Right renal pelvis (tissue), 4 donors: Measurements from ENCODE around the gene ADAMTS12. TPM values are rescaled to one million over a fixed set of nuclear protein-coding genes. Genes with fewer than 3 reads are reported as not detected.

ENCODE experiments used
- DNase-seq, 4 donors: peaks; one replicate each; pipeline ENCODE4 v3.0.0-alpha.2; 2013; ENCODE audit warnings: low read depth in 4 of 4, low spot score in 3 of 4, missing footprints in 1 of 4
- polyA plus RNA-seq, 4 donors: library from polyadenylated mRNA; unstranded; fragments of 120-200 nt; gene quantifications; one replicate each; pipeline ENCODE4 v1.2.1, GENCODE V29; 2013; ENCODE audit not compliant: insufficient read length in 4 of 4

Gene ADAMTS12
- polyA plus RNA-seq, 4 donors = 14.3 to 17.8 (median 15.9) TPM

DNA sequence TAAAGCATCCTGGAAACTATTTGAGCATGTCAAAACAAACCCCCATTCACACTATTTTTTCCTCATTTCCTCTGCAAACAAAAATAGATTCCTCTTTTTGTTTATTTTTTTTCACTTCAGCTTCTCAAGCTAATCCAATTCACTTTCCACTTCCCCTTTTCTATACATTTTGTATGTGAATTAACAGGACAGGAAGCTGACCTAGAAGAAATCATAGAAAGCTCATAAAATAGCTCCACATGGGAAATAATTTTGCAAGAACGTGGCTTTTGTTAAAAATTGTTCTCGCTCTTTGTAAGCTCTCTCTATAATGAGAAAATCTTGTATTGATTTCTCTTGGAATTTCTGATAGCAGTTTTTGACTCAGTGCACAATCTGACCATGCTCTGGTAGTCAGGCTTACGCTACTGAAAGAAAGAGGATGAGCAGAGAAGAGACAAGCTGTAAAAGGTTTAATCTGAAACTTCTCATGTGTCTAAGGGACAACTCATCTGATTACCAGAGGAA lies 215.8 kb downstream of the ADAMTS12 start:
- DNase-seq = no peak

- no peak for DNase-seq
Measured at GRCh38 chr5:33671700-33672291, 220.0 kb downstream of the ADAMTS12 start.

DNA sequence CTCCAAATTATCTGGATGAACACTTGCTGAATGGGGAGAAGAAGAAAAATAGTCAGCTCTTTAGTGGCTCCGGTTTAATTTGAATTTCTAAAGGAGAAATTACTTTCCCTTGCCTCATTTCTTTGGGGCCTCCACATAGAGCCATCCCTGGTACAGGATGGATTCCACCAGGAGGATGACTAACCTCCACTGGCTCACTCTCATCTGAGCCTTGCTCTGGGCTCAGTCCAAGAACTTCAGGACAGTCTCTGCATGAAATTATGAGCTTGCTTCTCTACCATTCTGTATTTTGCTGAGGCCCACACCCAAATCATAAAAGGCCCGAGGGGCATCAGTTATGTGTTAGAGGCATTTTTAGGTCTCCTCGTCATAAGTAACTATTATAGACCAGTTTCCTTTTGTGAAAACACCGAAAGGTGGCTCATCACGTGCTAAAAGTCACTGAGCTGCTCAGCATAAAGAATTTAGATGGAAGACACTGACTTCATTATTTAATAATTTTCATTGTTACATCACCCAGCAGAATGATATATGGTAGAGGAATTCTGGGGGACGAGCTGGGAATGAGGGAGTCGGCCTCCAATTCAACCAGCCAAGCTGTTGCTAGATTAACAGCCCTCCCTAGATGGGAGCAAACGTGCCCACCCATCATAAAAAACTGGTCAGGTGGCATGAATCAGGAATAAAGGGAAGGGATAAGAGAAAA lies 228.9 kb downstream of the ADAMTS12 start:
- no peak for DNase-seq

GRCh38 chr5:33659526-33660169 lies 232.1 kb downstream of the ADAMTS12 start:
- no peak for DNase-seq

GRCh38 chr5:33657804-33658440 lies 233.9 kb downstream of the ADAMTS12 start:
- DNase-seq = no peak

- no peak for DNase-seq
Measured at GRCh38 chr5:33657176-33657575, 234.6 kb downstream of the ADAMTS12 start.

DNA sequence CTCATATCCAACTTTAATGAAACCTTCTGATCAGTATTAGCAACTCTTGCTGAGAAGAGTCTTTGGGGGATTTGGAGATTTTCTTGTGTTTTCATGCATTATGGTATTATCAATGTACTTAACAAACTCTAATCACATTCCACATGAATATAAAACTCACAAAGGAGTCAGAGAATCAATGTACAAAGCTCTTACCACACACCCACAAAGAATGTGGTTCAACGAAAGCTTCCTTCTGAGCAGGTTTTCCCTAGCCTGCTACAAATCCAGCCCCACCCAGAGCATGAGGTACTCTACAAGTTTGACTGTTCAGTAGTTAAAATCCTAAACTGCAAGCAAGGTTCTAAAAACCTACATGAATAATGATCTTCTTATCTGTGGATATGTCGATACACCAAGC lies 240.9 kb downstream of the ADAMTS12 start:
- DNase-seq = no peak

DNA sequence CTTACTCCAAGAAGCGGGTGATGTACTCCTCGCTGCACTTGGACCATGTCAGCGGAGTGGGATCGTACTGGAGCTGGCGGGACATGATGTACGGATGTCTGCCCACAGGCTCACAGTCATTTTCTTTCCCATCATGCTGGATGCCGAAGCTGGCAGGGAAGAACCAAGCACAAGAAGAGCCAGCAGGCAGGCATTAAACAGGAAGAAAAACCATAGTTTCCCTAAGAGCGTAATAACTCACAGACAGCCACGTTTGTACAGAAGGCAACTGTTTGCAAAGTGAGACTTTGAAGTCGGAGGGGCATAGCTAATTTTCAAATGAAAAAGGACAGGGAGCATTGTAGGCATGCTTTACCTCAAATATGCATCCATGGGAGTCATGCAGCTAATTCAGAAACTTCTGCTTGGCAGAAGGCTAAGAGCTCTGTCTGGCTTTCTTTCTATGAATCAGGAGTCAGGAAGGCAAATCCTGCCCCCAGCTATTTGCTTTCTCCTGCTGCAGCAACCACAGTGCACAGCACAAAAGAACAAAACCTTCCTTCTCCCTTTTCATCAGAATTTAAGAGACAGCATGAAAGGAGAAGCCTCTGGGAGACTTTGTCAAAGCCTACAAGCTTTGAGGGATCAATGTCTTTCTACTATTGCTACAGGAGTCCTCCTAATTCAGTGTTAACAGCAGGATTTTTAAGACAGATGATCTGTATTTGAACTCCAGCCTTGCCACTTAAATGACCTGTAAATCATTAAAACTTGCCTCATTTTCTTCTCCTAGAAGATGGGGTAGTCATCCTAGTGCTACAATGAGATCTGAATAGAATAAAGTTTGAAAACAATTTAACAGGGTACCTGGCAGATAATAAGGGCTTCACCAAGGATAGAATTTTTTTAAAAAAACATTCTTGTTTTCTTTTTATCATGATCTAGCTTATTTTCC lies 242.0 kb downstream of the ADAMTS12 start:
- DNase-seq = no peak

DNA sequence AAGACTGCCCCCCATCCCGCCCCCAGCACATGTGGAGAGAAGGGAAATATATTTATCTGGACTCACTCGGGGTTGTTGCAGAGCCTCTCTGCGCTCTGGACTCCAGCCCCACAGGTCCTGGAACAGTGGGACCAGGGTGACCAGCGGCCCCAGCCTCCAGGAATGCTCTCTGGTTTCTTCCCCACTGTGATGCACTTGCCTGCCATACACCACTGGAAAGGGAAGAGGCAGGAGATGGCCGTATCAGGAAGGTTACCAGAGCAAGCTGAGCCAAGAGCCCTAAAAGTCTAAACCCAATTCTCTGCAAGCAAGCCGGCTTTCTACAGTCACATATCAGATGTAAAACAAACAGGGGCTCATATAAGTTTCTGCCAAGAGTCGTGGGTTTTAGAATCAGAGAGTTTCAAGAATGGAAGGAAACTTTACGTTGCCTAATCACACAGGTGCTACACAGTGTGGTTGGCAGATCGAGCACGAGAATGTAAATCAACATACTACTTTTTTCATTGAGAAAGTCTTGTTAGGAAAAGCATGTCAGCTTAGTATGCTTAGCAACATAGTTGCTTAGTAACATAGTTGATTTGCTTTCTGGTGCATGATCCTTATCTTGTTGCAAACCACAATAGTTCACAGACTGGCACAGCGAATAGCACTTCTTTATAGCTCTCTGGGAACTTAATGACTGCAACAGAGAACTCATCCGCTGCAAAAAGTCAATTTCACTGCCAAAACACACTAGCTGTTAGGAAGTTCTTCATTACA lies 249.9 kb downstream of the ADAMTS12 start:
- DNase-seq = no peak

- DNase-seq = no peak
Measured at GRCh38 chr5:33639474-33639873, 252.3 kb downstream of the ADAMTS12 start.

DNA sequence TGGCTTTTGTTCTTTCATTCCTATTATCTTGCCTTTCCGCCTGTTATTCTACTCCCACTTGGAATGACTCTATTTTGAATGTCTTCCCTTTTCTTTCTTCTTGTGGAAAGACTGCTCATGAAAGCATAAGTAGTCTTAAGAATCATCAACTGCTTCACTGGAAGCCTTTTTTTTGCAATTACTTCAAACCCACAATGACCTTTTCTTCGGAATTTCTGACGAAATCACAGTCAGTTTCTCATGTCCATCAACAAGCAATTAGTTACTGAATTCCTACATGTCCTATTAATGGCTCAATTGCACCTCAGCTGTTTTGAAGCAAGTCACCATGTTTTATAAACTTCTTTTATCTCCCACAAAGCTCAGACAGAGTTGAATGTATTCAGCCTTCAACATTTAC lies 254.8 kb downstream of the ADAMTS12 start:
- DNase-seq = no peak

DNA sequence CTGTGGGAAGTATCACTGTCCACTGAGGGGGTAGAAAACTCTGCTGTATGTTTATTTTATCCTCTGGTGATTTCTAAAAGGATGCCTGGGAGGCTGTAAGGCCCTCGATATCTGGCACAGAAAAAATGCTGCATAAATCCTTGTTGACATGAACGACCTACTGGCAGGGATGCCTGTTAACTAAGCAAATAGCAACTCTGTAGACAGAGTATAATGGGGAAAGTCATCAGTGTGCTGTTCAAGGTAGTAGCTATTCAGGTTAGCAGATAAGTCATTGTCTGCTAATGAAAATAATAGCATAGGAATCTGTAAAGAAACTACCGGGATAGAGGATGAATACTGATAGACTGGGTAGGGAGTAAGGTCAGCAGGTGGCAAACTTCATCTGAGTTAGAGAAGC lies 256.2 kb downstream of the ADAMTS12 start:
- DNase-seq = no peak

DNA sequence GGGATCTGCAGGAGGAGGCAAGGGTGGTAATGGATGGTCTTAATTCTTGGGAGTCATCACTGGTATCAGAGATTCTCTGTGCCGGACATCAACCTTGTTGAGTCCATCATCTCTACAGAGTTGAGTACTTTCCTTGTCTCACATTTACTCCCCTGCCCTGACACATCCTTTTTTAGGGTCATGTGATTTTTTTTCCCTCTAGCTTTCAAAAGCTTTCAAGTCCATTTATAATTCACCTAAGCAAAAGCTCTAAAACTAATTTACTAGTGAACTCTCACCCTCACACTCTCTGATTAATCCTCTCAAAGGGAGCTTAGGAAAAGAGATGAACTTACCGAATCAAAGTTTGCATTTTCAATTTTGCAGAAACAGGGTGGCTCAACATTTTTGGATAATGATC lies 258.1 kb downstream of the ADAMTS12 start:
- no peak for DNase-seq

DNA sequence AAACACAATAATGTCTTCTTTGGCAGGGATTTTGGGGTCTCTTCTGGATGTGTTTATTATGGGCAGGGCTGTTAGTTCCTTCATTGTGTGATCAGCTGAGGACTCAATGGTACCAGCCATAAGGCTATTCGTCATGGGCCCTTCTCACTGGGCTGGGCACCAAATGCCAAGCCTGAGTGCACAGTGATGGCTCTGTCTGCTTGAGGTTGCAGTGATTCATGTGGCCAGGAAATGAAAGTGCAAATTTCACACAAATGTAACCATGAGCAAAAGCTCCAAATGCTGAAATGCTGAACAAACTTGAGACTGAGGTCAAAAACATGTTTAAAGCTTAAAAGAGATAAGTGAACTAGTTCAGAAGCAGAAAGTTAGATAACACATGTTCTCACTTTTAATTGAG lies 260.0 kb downstream of the ADAMTS12 start:
- no peak for DNase-seq

DNA sequence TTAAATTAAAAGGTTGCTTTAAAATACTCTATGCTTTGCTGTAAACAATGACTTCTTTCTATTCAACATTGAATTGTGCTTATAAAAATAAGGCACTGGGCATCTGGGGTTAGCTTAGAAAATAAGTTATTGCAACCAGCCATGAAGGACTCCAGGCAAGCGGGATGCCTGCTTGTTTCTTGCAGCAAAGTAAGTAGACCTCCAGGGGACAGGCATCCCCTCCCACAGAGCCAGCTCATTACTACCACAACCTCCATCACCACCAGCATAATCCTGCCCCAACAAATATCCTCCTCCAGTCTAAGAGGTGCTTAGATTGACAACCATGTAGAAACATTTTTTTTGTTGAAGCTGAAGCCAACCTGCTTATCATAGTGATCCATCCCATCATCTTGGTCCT lies 260.7 kb downstream of the ADAMTS12 start:
- no peak for DNase-seq

DNA sequence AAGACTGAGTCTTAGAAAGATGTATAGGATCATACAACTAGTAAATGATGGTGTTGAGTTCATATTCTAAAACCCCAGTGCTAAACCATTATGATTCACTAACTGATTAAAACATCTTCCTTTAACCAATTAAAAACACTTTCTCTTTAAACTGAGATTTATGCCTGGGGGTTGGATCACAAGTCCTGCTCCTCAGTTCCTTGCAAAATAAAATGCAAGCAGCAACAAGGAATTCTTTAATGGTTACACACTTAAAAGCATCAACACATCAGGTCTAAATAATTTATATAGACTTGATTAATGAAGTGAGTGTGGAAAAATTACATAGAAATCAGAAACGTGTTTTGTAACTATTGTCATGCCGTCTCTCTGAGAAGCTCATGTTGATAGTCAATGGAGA lies 261.8 kb downstream of the ADAMTS12 start:
- DNase-seq = no peak

DNA sequence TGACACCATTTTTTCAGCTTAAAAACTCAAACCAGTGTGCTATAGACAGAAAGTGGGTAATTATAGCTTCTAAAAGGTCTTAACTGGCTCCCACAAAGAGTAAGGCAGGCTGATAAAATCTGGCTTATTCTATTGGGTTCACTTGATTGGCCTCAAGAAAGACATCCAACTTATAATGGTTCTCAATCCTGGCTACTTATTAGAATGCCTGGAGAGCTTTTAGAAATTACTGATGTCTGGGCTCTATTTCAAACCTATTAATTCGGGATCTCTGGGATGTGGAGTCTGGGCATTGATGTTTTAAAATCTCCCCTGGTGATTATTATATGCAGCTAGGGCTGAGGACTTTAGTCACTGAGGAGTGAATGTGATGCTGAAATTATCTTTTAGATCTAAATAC lies 263.0 kb downstream of the ADAMTS12 start:
- DNase-seq = no peak

GRCh38 chr5:33621514-33621913 lies 270.3 kb downstream of the ADAMTS12 start:
- no peak for DNase-seq

DNA sequence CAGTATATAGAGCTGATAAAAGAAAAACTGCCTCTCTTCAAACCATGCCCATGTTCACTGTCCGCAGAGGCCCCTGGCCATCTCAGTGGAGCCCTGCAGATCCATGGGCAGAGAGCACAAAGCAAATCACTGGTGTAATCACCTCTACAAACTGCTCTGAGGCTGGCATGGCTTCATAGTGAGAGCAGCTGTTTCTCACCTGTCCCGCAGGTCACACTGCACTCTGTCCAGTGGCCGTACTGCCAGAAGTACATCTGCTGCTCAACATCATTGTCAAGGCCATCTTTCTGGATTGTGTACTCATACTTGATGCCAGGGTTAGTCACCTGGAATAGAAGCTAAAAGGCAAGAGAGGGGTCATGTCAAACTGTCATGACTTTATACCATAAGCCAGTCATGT lies 277.8 kb downstream of the ADAMTS12 start:
- no peak for DNase-seq

DNA sequence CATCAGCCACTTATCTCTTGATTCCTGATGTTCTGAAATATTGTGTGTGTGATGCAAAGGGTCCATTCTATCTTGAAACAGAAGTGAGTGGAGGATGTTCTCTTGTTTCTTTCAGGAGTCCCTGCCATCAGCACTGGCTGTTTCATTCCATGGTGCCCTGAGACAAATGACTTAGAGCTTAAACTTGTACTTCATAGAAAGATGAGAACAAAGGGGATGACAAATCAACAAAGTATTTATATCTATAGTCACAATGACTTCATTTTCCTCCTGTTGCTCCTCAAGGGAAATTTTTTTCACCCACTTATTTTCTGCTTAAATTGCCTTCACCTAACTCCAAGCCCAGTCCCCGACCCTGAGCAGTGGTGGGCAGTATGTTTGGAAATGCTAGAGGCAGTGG lies 279.4 kb downstream of the ADAMTS12 start:
- DNase-seq = no peak
